Muscle layer of colon (tissue), 2 donors: Measurements from ENCODE around the gene SPIB.

ENCODE experiments used
- H3K27ac ChIP-seq: one replicate; pipeline ENCODE4 v1.7.0; 2013; ENCODE audit warnings: low read depth, mild to moderate bottlenecking, low read length, moderate library complexity
- H3K27me3 ChIP-seq, 2 donors: one replicate each; pipeline ENCODE4 v1.7.0; 2013; ENCODE audit warnings: low read length in 2 of 2, mild to moderate bottlenecking in 2 of 2; ENCODE audit not compliant: insufficient read depth in 2 of 2, control insufficient read depth in 1 of 2
- H3K36me3 ChIP-seq: one replicate; pipeline ENCODE4 v1.7.0; 2013; ENCODE audit warnings: mild to moderate bottlenecking, low read length; ENCODE audit not compliant: insufficient read depth
- H3K4me1 ChIP-seq: one replicate; pipeline ENCODE4 v1.7.0; 2013; ENCODE audit warnings: mild to moderate bottlenecking, low read length; ENCODE audit not compliant: insufficient read depth
- H3K4me3 ChIP-seq, 2 donors: one replicate each; pipeline ENCODE4 v1.7.0; 2013; ENCODE audit warnings: low read length in 2 of 2, low read depth in 1 of 2, mild to moderate bottlenecking in 1 of 2, moderate library complexity in 1 of 2
- H3K9ac ChIP-seq: one replicate; pipeline ENCODE4 v1.7.0; 2013; ENCODE audit warnings: low read length
- H3K9me3 ChIP-seq: one replicate; pipeline ENCODE4 v1.7.0; 2013; ENCODE audit warnings: mild to moderate bottlenecking, low read length
- donor health status: abdominal sarcoma.
- donor health status: Adenocarcinoma of cecum.

The SPIB gene

GRCh38 chr19:50423279-50424113, 4.8 kb downstream of the SPIB start:
- Histone ChIP-seq H3K27me3 (peaks cover 0 to 31% of the 10 kb centered on the region in 2 donors), H3K9ac (no peak overlapping the region), H3K27ac (no peak overlapping the region), H3K36me3 (no peaks in the 10 kb centered on the region), H3K4me1 (no peaks in the 10 kb centered on the region), H3K4me3 (no peak overlapping the region), H3K9me3 (no peaks in the 10 kb centered on the region)

GRCh38 chr19:50425581-50425980, 6.8 kb downstream of the SPIB start:
- peaks cover 0 to 31% of the 10 kb centered on the region in 2 donors for H3K27me3 ChIP-seq
- no peak overlapping the region for H3K27ac ChIP-seq
- no peak overlapping the region for H3K4me3 ChIP-seq
- no peaks in the 10 kb centered on the region for H3K4me1 ChIP-seq
- no peak overlapping the region for H3K9ac ChIP-seq
- no peaks in the 10 kb centered on the region for H3K9me3 ChIP-seq
- H3K36me3 ChIP-seq, result no peaks in the 10 kb centered on the region

GRCh38 chr19:50427318-50427925, 8.7 kb downstream of the SPIB start:
- H3K9ac ChIP-seq, result no peak overlapping the region
- H3K36me3 ChIP-seq, result no peaks in the 10 kb centered on the region
- peak overlapping the region in 1 of 2 donors; percentile 34 for H3K4me3 ChIP-seq
- no peak overlapping the region for H3K27ac ChIP-seq
- no peaks in the 10 kb centered on the region for H3K9me3 ChIP-seq
- peaks cover 3 to 35% of the 10 kb centered on the region in 2 donors for H3K27me3 ChIP-seq
- peaks cover 9% of the 10 kb centered on the region for H3K4me1 ChIP-seq

GRCh38 chr19:50427997-50428425, 9.3 kb downstream of the SPIB start:
- Histone ChIP-seq H3K9ac (no peak overlapping the region), H3K36me3 (no peaks in the 10 kb centered on the region), H3K9me3 (no peaks in the 10 kb centered on the region), H3K27ac (no peak overlapping the region), H3K27me3 (peaks cover 9 to 35% of the 10 kb centered on the region in 2 donors), H3K4me3 (peak overlapping the region; percentile 27 to 34), H3K4me1 (peaks cover 9% of the 10 kb centered on the region)

- H3K27me3 ChIP-seq, result peaks cover 9 to 35% of the 10 kb centered on the region in 2 donors
- no peak overlapping the region for H3K27ac ChIP-seq
These were observed 10.2 kb downstream of the SPIB start for GRCh38 chr19:50428772-50429463.

GRCh38 chr19:50430888-50431342, 12.2 kb downstream of the SPIB start:
- no peaks in the 10 kb centered on the region for H3K36me3 ChIP-seq
- no peaks in the 10 kb centered on the region for H3K9me3 ChIP-seq
- H3K4me3 ChIP-seq, result peak overlapping the region in 1 of 2 donors; percentile 74
- H3K27me3 ChIP-seq, result peaks cover 9 to 51% of the 10 kb centered on the region in 2 donors
- H3K27ac ChIP-seq, result no peak overlapping the region
- peaks cover 9% of the 10 kb centered on the region for H3K4me1 ChIP-seq
- no peak overlapping the region for H3K9ac ChIP-seq

More at GRCh38 chr19:50428772-50429463, 10.2 kb downstream of the SPIB start:
- no peak overlapping the region for H3K9ac ChIP-seq
- no peaks in the 10 kb centered on the region for H3K9me3 ChIP-seq
- H3K4me3 ChIP-seq, result no peak overlapping the region
- peaks cover 9% of the 10 kb centered on the region for H3K4me1 ChIP-seq
- no peaks in the 10 kb centered on the region for H3K36me3 ChIP-seq

- Histone ChIP-seq H3K4me3 (peak overlapping the region; percentile 70 to 74), H3K9me3 (no peaks in the 10 kb centered on the region), H3K4me1 (peaks cover 9% of the 10 kb centered on the region), H3K9ac (no peak overlapping the region), H3K36me3 (no peaks in the 10 kb centered on the region), H3K27ac (no peak overlapping the region), H3K27me3 (peaks cover 9 to 51% of the 10 kb centered on the region in 2 donors)
These were observed 12.8 kb downstream of the SPIB start for GRCh38 chr19:50431343-50432220.

- Histone ChIP-seq H3K4me1 (peaks cover 9% of the 10 kb centered on the region), H3K9me3 (no peaks in the 10 kb centered on the region), H3K36me3 (no peaks in the 10 kb centered on the region), H3K27ac (no peak within 1 kb of the TSS), H3K9ac (no peak within 1 kb of the TSS), H3K27me3 (peaks cover 9 to 51% of the 10 kb centered on the region in 2 donors), H3K4me3 (peak within 1 kb of the TSS in 1 of 2 donors; percentile 74)
These were observed 13.7 kb downstream of the SPIB start, which contains the start of gene MYBPC2 for GRCh38 chr19:50432221-50433028. Gene MYBPC2 (plus strand): TSS chr19:50432892. CDS start chr19:50432954, 62 bp downstream.

GRCh38 chr19:50433201-50434180, 14.8 kb downstream of the SPIB start:
- Histone ChIP-seq H3K4me3 (no peak overlapping the region), H3K4me1 (peaks cover 9% of the 10 kb centered on the region), H3K9ac (no peak overlapping the region), H3K27ac (no peak overlapping the region), H3K36me3 (no peaks in the 10 kb centered on the region), H3K9me3 (no peaks in the 10 kb centered on the region), H3K27me3 (peaks cover 9 to 51% of the 10 kb centered on the region in 2 donors)
